Adrenal gland (tissue), 5 donors: Measurements from ENCODE around the gene POM121C.
"Not testable (repeated sequence)": the region's sequence is repeated elsewhere in the genome, so short reads cannot be mapped to it uniquely, and the experiment has no call there.

Source experiments
- POLR2A ChIP-seq, 2 donors: fragments of 450-650 bp; IDR thresholded peaks; one replicate each; pipeline ENCODE4 v1.6.1; 2017; ENCODE audit warnings: antibody characterized with exemption in 2 of 2, mild to moderate bottlenecking in 2 of 2, moderate library complexity in 1 of 2
- TF ChIP-seq, protein P1 (sequence below), 6 experiments: fragments of 450-650 bp in 4 of 6; fragments of 200-600 bp in 2 of 6; sonication (generic) in 1 of 6; IDR thresholded peaks; 1 replicate in 5 of 6; 2 replicates in 1 of 6; pipeline versions ENCODE4 v1.5.1 to v1.8.0; 2016 to 2021; ENCODE audit warnings: antibody characterized with exemption in 6 of 6, mild to moderate bottlenecking in 2 of 6, moderate library complexity in 1 of 6
- donor health status: DM: no; HTN: no; CAD: no.

- TF ChIP-seq, protein P1, sequence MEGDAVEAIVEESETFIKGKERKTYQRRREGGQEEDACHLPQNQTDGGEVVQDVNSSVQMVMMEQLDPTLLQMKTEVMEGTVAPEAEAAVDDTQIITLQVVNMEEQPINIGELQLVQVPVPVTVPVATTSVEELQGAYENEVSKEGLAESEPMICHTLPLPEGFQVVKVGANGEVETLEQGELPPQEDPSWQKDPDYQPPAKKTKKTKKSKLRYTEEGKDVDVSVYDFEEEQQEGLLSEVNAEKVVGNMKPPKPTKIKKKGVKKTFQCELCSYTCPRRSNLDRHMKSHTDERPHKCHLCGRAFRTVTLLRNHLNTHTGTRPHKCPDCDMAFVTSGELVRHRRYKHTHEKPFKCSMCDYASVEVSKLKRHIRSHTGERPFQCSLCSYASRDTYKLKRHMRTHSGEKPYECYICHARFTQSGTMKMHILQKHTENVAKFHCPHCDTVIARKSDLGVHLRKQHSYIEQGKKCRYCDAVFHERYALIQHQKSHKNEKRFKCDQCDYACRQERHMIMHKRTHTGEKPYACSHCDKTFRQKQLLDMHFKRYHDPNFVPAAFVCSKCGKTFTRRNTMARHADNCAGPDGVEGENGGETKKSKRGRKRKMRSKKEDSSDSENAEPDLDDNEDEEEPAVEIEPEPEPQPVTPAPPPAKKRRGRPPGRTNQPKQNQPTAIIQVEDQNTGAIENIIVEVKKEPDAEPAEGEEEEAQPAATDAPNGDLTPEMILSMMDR (IDR thresholded peaks at IDR 0.05) = not testable (repeated sequence)
- not testable (repeated sequence) for TF ChIP-seq POLR2A (IDR thresholded peaks at IDR 0.05)
These were observed 47.1 kb downstream of the POM121C start for GRCh38 chr7:75439000-75439399.
